ENCODE results near the gene TFCP2. TPM values are rescaled to one million over a fixed set of nuclear protein-coding genes. Genes with fewer than 3 reads are reported as not detected.

Gene TFCP2
- total and polyA plus RNA-seq, 2 of the 13 experiments (the other 11 are each of a cell fraction or from before 2014, with no cell fraction given) = 7.6 to 10.0 TPM

GRCh38 chr12:51217133-51217967 is 44.4 kb upstream of the TFCP2 start:
- ATAC-seq (peak; percentile 57), FAIRE-seq (no peak), DNase-seq (ENCODE audit: low spot score) (no peak)
- Histone ChIP-seq H4K20me1 (ENCODE audit: insufficient read depth, low read length) (no peaks in the 10 kb centered on the region), H3K4me3 (replicated peaks in 1 of 3; ENCODE audit: insufficient read depth in 1 of 3, low read depth in 2 of 3, low read length in 3 of 3) (peak overlapping the region; percentile 71 to 79 (median 73); a peak in 5 of 6 replicates), H3K79me2 (ENCODE audit: insufficient read depth, low read length) (no peaks in the 10 kb centered on the region), H3K4me1 (ENCODE audit: insufficient read depth, low read length) (peaks cover 16% of the 10 kb centered on the region), H2AFZ (ENCODE audit: low read length) (no peak overlapping the region), H3K4me2 (ENCODE audit: low read depth, low read length) (peak overlapping the region; percentile 99), H3K9me3 (ENCODE audit: low read length) (no peaks in the 10 kb centered on the region), H3K36me3 (replicated peaks in 1 of 2; ENCODE audit: control insufficient read depth in 1 of 2, insufficient read depth in 2 of 2, low read length in 2 of 2) (no peaks in the 10 kb centered on the region), H3K27me3 (ENCODE audit: control insufficient read depth in 1 of 2, insufficient read depth in 2 of 2, low read length in 2 of 2) (no peaks in the 10 kb centered on the region; a peak in 1 of 5 replicates), H3K27ac (ENCODE audit: extremely low read length, insufficient read depth, low read length) (no peak overlapping the region), H3K9ac (ENCODE audit: insufficient read depth, low read depth, low read length) (peak overlapping the region; percentile 65; the same call in 1 of the 2 replicates)
- CTCF ChIA-PET (ENCODE audit: low intra/inter-chr PET ratio, low total read pairs) = no interaction called here
- intact Hi-C loops (cut with micrococcal nuclease; ENCODE audit: unreplicated experiment) = no loop called here
- WGBS (ENCODE audit: low lambda C conversion rate) = 1% methylated on average over 62 of the region's 81 CpGs
- in situ Hi-C loops (cut with HindIII; ENCODE audit: extremely low pct_ligation_motif_present, low pct_unique_long_range_greater_than_20kb) = no loop called here
- BruUV-seq (replicated peaks) = no TSS peak
- POLR2A ChIA-PET = interaction anchor here (0.7 to 2.6 kb wide), 17 partner anchors 13 to 452 kb away, joined by 3 to 43 read pairs (median 5); partner anchors contain the start of genes CSRNP2, DAZAP2 and TFCP2
- TF ChIP-seq FOXP4 (CRISPR knock-in tag; IDR thresholded peaks at IDR 0.05) (no peak), CTCF (CRISPR knock-in tag; IDR thresholded peaks at IDR 0.05) (peak; percentile 55), RBM39 (IDR thresholded peaks at IDR 0.05; ENCODE audit: low read depth, low read length, poor library complexity, severe bottlenecking) (peak; percentile 20), FOXK2 (IDR thresholded peaks at IDR 0.05) (no peak), ZNF225 (CRISPR knock-in tag; IDR thresholded peaks at IDR 0.05) (no peak), ZBTB21 (CRISPR knock-in tag; IDR thresholded peaks at IDR 0.05) (no peak), PHF8 (CRISPR knock-in tag; IDR thresholded peaks at IDR 0.05) (peak; percentile 44; the same call in 1 of the 2 replicates), ZBTB10 (CRISPR knock-in tag; IDR thresholded peaks at IDR 0.05; ENCODE audit: borderline replicate concordance) (peak; percentile 73; the same call in 1 of the 2 replicates), TRAFD1 (CRISPR knock-in tag; IDR thresholded peaks at IDR 0.05; ENCODE audit: borderline replicate concordance) (no peak), HINFP (CRISPR knock-in tag; IDR thresholded peaks at IDR 0.05; ENCODE audit: low read depth) (peak; percentile 62; the same call in 1 of the 2 replicates), SRSF1 (optimal IDR thresholded peaks at IDR 0.05; ENCODE audit: low read depth, low read length) (peak; percentile 10), HDAC1 (CRISPR knock-in tag; IDR thresholded peaks at IDR 0.05) (0 out of 2 replicates have a peak, but pooled peaks have one; percentile 16)

Measured in HepG2 (cell line).